WTC11 (cell line): ENCODE results near the gene SMYD3. TPM values are rescaled to one million over a fixed set of nuclear protein-coding genes. Genes with fewer than 3 reads are reported as not detected.

Experiments
- ATAC-seq: fragments of 200-7000 bp; cut with Tn5 transposase; 2 replicates; pipeline ENCODE4 v1.10.0; 2021; ENCODE audit warnings: mild to moderate bottlenecking, moderate library complexity
- CTCF ChIA-PET: fragments of 300-600 bp; sonication (Branson Sonifier 250); formaldehyde crosslinking; loops from one replicate; lab custom pipeline; 2021; ENCODE audit warnings: antibody characterized with exemption; lab: Charles Lee
- POLR2A ChIA-PET: fragments of 350-600 bp; sonication (Branson Sonifier 250); formaldehyde crosslinking; loops from one replicate; lab custom pipeline; 2021; ENCODE audit warnings: antibody characterized with exemption; lab: Charles Lee
- DNase-seq: peaks from one replicate; pipeline ENCODE4 v3.0.0; 2021; ENCODE audit warnings: low spot score
- H3K27ac Mint-ChIP-seq: 2 replicates; pipeline ENCODE4 v1.8.0; 2021; ENCODE audit warnings: mixed read lengths
- H3K27me3 Mint-ChIP-seq: 2 replicates; pipeline ENCODE4 v1.8.0; 2021; ENCODE audit warnings: low read depth, mild to moderate bottlenecking, moderate library complexity, mixed read lengths
- H3K36me3 Mint-ChIP-seq: 2 replicates; pipeline ENCODE4 v1.8.0; 2021; ENCODE audit warnings: mixed read lengths
- H3K4me1 Mint-ChIP-seq: 2 replicates; pipeline ENCODE4 v1.8.0; 2022; ENCODE audit warnings: mixed read lengths
- H3K4me3 Mint-ChIP-seq: 2 replicates; pipeline ENCODE4 v1.8.0; 2021; ENCODE audit warnings: mild to moderate bottlenecking, moderate library complexity, mixed read lengths
- H3K9me3 Mint-ChIP-seq: 2 replicates; pipeline ENCODE4 v1.8.0; 2021; ENCODE audit warnings: mixed read lengths
- NFYB ChIP-seq: sonication (generic); formaldehyde crosslinking; conservative IDR thresholded peaks from 2 replicates; pipeline ENCODE4 v1.8.0; 2022; ENCODE audit warnings: low read depth, missing genetic modification reagents
- NR1H2 ChIP-seq: sonication (generic); formaldehyde crosslinking; IDR thresholded peaks from 2 replicates; pipeline ENCODE4 v1.9.0; 2021; ENCODE audit warnings: mild to moderate bottlenecking, moderate library complexity, missing genetic modification reagents
- PRRX2 ChIP-seq: fragments of 250-450 bp; sonication (Bioruptor Pico); IDR thresholded peaks from 2 replicates; pipeline ENCODE4 v1.8.0; 2021; ENCODE audit warnings: mild to moderate bottlenecking
- SP1 ChIP-seq: sonication (generic); formaldehyde crosslinking; conservative IDR thresholded peaks from 2 replicates; pipeline ENCODE4 v1.8.1; 2022; ENCODE audit warnings: missing genetic modification reagents
- TEAD4 ChIP-seq: sonication (generic); formaldehyde crosslinking; IDR thresholded peaks from 2 replicates; pipeline ENCODE4 v1.8.0; 2022; ENCODE audit warnings: mild to moderate bottlenecking, missing genetic modification reagents
- TP53 ChIP-seq: sonication (generic); formaldehyde crosslinking; IDR thresholded peaks from 2 replicates; pipeline ENCODE4 v1.8.1; 2023; ENCODE audit warnings: mild to moderate bottlenecking, missing genetic modification reagents
- ZNF138 ChIP-seq: sonication (generic); formaldehyde crosslinking; conservative IDR thresholded peaks from 2 replicates; pipeline ENCODE4 v1.8.1; 2022; ENCODE audit warnings: mild to moderate bottlenecking, moderate library complexity, missing genetic modification reagents
- ZNF317 ChIP-seq: sonication (generic); formaldehyde crosslinking; IDR thresholded peaks from 2 replicates; pipeline ENCODE4 v1.8.1; 2023; ENCODE audit warnings: low read depth, mild to moderate bottlenecking, moderate library complexity, missing genetic modification reagents, borderline replicate concordance
- ZNF396 ChIP-seq: fragments of 250-450 bp; sonication (Bioruptor Pico); IDR thresholded peaks from 2 replicates; pipeline ENCODE4 v1.8.0; 2021; ENCODE audit warnings: mild to moderate bottlenecking, moderate library complexity, borderline replicate concordance
- ZNF416 ChIP-seq: fragments of 250-450 bp; sonication (Bioruptor Pico); IDR thresholded peaks from 2 replicates; pipeline ENCODE4 v1.9.0; 2021; ENCODE audit warnings: mild to moderate bottlenecking, inconsistent platforms
- ZNF423 ChIP-seq: fragments of 250-450 bp; sonication (Bioruptor Pico); IDR thresholded peaks from 2 replicates; pipeline ENCODE4 v2.1.2; 2022; ENCODE audit warnings: mild to moderate bottlenecking, moderate library complexity
- total RNA-seq: library from RNA; stranded (reverse); gene quantifications from 3 replicates; pipeline ENCODE4 v1.2.3, GENCODE V29; 2021
- TF ChIP-seq, protein P1 (sequence below): fragments of 250-450 bp; sonication (Bioruptor Pico); IDR thresholded peaks from 2 replicates; pipeline ENCODE4 v1.8.0; 2021; ENCODE audit warnings: mild to moderate bottlenecking
- TF ChIP-seq, protein P2 (sequence below): sonication (generic); formaldehyde crosslinking; IDR thresholded peaks from 2 replicates; pipeline ENCODE4 v1.8.1; 2023; ENCODE audit warnings: mild to moderate bottlenecking, missing genetic modification reagents, moderate library complexity
- TF ChIP-seq, protein P3 (sequence below): sonication (generic); formaldehyde crosslinking; IDR thresholded peaks from 2 replicates; pipeline ENCODE4 v1.8.0; 2022; ENCODE audit warnings: mild to moderate bottlenecking, missing genetic modification reagents
- TF ChIP-seq, protein P4 (sequence below): fragments of 200-600 bp; IDR thresholded peaks from 2 replicates; pipeline ENCODE4 v1.8.0; 2022; ENCODE audit warnings: antibody characterized with exemption
- TF ChIP-seq, protein P5 (sequence below): sonication (generic); formaldehyde crosslinking; IDR thresholded peaks from 2 replicates; pipeline ENCODE4 v1.8.0; 2022; ENCODE audit warnings: mild to moderate bottlenecking, missing genetic modification reagents
- TF ChIP-seq, protein P6 (sequence below): fragments of 250-450 bp; sonication (Bioruptor Pico); IDR thresholded peaks from 2 replicates; pipeline ENCODE4 v2.1.2; 2022; ENCODE audit warnings: mild to moderate bottlenecking, moderate library complexity
- TF ChIP-seq, protein P7 (sequence below): fragments of 250-450 bp; sonication (Bioruptor Pico); IDR thresholded peaks from 2 replicates; pipeline ENCODE4 v1.9.0; 2021; ENCODE audit warnings: moderate library complexity, mild to moderate bottlenecking, inconsistent platforms, borderline replicate concordance
- TF ChIP-seq, protein P8 (sequence below): fragments of 250-450 bp; sonication (Bioruptor Pico); IDR thresholded peaks from 2 replicates; pipeline ENCODE4 v1.9.0; 2021; ENCODE audit warnings: mild to moderate bottlenecking, borderline replicate concordance
- TF ChIP-seq, protein P9 (sequence below): sonication (generic); formaldehyde crosslinking; IDR thresholded peaks from 2 replicates; pipeline ENCODE4 v1.8.1; 2022; ENCODE audit warnings: mild to moderate bottlenecking, missing genetic modification reagents, moderate library complexity, borderline replicate concordance
- TF ChIP-seq, protein P10 (sequence below): sonication (generic); formaldehyde crosslinking; IDR thresholded peaks from 2 replicates; pipeline ENCODE4 v1.8.1; 2022; ENCODE audit warnings: missing genetic modification reagents, borderline replicate concordance

The SMYD3 gene
- total RNA-seq, 1 experiment from 2014 or later, result 21.4 TPM

DNA sequence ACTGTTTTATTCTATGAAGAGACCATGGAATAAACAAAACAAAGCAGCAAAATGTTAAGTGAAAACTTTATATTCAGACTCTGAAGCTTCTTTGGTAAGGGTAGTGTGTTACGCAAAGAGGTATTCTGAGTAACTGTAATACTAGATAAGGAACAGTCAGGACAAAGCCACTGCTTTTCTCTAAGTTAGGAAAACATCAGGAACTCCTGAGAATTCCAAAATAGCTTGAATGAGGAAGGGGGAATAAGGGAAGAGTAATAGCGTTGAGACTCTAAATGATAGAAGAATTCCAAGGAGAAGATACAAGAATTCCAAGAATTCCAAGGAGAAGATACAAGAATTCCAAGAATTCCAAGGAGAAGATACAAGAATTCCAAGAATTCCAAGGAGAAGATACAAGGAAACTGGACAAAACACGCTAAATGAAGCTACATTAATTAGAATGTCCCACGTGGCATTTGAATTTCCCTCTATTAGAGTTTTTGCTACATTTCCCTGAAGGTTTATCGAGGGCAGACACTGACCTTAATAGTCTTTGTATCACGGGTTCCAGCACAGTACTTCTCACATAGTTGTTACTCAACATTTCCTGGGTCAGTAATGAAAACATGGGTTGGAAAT lies 71.5 kb downstream of the SMYD3 start:
- Mint-ChIP-seq H3K36me3 (peaks cover 11% of the 10 kb centered on the region), H3K9me3 (peaks cover 13% of the 10 kb centered on the region), H3K4me1 (peaks cover 55% of the 10 kb centered on the region), H3K27ac (peak overlapping the region; percentile 83), H3K27me3 (no peaks in the 10 kb centered on the region), H3K4me3 (no peak overlapping the region)
- CTCF ChIA-PET, result interaction anchor here (0.6 to 1.3 kb wide), 2 partner anchors 17 to 19 kb away, joined by 3 to 4 read pairs; no protein-coding TSS in a partner anchor
- POLR2A ChIA-PET, result no interaction called here
- ATAC-seq (peak; percentile 63), DNase-seq (no peak)
- TF ChIP-seq, protein P1, sequence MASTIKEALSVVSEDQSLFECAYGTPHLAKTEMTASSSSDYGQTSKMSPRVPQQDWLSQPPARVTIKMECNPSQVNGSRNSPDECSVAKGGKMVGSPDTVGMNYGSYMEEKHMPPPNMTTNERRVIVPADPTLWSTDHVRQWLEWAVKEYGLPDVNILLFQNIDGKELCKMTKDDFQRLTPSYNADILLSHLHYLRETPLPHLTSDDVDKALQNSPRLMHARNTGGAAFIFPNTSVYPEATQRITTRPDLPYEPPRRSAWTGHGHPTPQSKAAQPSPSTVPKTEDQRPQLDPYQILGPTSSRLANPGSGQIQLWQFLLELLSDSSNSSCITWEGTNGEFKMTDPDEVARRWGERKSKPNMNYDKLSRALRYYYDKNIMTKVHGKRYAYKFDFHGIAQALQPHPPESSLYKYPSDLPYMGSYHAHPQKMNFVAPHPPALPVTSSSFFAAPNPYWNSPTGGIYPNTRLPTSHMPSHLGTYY (CRISPR knock-in tag), result peak; percentile 56; the same call in 1 of the 2 replicates
- TF ChIP-seq ZNF416 (CRISPR knock-in tag), result no peak
- peak; percentile 73; the same call in 1 of the 2 replicates for TF ChIP-seq PRRX2 (CRISPR knock-in tag)
- TF ChIP-seq, protein P2, sequence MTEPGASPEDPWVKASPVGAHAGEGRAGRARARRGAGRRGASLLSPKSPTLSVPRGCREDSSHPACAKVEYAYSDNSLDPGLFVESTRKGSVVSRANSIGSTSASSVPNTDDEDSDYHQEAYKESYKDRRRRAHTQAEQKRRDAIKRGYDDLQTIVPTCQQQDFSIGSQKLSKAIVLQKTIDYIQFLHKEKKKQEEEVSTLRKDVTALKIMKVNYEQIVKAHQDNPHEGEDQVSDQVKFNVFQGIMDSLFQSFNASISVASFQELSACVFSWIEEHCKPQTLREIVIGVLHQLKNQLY (CRISPR knock-in tag), result no peak
- TF ChIP-seq, protein P3, sequence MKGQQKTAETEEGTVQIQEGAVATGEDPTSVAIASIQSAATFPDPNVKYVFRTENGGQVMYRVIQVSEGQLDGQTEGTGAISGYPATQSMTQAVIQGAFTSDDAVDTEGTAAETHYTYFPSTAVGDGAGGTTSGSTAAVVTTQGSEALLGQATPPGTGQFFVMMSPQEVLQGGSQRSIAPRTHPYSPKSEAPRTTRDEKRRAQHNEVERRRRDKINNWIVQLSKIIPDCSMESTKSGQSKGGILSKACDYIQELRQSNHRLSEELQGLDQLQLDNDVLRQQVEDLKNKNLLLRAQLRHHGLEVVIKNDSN, result no peak
- TF ChIP-seq ZNF138, result no peak
- TF ChIP-seq, protein P4, sequence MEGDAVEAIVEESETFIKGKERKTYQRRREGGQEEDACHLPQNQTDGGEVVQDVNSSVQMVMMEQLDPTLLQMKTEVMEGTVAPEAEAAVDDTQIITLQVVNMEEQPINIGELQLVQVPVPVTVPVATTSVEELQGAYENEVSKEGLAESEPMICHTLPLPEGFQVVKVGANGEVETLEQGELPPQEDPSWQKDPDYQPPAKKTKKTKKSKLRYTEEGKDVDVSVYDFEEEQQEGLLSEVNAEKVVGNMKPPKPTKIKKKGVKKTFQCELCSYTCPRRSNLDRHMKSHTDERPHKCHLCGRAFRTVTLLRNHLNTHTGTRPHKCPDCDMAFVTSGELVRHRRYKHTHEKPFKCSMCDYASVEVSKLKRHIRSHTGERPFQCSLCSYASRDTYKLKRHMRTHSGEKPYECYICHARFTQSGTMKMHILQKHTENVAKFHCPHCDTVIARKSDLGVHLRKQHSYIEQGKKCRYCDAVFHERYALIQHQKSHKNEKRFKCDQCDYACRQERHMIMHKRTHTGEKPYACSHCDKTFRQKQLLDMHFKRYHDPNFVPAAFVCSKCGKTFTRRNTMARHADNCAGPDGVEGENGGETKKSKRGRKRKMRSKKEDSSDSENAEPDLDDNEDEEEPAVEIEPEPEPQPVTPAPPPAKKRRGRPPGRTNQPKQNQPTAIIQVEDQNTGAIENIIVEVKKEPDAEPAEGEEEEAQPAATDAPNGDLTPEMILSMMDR, result no peak
- peak; percentile 32; the same call in 1 of the 2 replicates for TF ChIP-seq ZNF396 (CRISPR knock-in tag)
- TF ChIP-seq, protein P5, sequence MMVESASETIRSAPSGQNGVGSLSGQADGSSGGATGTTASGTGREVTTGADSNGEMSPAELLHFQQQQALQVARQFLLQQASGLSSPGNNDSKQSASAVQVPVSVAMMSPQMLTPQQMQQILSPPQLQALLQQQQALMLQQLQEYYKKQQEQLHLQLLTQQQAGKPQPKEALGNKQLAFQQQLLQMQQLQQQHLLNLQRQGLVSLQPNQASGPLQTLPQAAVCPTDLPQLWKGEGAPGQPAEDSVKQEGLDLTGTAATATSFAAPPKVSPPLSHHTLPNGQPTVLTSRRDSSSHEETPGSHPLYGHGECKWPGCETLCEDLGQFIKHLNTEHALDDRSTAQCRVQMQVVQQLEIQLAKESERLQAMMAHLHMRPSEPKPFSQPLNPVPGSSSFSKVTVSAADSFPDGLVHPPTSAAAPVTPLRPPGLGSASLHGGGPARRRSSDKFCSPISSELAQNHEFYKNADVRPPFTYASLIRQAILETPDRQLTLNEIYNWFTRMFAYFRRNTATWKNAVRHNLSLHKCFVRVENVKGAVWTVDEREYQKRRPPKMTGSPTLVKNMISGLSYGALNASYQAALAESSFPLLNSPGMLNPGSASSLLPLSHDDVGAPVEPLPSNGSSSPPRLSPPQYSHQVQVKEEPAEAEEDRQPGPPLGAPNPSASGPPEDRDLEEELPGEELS (CRISPR knock-in tag), result no peak
- peak; percentile 97 for TF ChIP-seq TEAD4 (CRISPR knock-in tag)
- TF ChIP-seq, protein P6, sequence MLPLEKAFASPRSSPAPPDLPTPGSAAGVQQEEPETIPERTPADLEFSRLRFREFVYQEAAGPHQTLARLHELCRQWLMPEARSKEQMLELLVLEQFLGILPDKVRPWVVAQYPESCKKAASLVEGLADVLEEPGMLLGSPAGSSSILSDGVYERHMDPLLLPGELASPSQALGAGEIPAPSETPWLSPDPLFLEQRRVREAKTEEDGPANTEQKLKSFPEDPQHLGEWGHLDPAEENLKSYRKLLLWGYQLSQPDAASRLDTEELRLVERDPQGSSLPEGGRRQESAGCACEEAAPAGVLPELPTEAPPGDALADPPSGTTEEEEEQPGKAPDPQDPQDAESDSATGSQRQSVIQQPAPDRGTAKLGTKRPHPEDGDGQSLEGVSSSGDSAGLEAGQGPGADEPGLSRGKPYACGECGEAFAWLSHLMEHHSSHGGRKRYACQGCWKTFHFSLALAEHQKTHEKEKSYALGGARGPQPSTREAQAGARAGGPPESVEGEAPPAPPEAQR (CRISPR knock-in tag), result no peak
- no peak for TF ChIP-seq NR1H2 (CRISPR knock-in tag)
- TF ChIP-seq, protein P7, sequence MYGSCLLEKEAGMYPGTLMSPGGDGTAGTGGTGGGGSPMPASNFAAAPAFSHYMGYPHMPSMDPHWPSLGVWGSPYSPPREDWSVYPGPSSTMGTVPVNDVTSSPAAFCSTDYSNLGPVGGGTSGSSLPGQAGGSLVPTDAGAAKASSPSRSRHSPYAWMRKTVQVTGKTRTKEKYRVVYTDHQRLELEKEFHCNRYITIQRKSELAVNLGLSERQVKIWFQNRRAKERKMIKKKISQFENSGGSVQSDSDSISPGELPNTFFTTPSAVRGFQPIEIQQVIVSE, result no peak
- no peak for TF ChIP-seq ZNF317 (CRISPR knock-in tag)
- no peak for TF ChIP-seq NFYB (CRISPR knock-in tag)
- TF ChIP-seq, protein P8, sequence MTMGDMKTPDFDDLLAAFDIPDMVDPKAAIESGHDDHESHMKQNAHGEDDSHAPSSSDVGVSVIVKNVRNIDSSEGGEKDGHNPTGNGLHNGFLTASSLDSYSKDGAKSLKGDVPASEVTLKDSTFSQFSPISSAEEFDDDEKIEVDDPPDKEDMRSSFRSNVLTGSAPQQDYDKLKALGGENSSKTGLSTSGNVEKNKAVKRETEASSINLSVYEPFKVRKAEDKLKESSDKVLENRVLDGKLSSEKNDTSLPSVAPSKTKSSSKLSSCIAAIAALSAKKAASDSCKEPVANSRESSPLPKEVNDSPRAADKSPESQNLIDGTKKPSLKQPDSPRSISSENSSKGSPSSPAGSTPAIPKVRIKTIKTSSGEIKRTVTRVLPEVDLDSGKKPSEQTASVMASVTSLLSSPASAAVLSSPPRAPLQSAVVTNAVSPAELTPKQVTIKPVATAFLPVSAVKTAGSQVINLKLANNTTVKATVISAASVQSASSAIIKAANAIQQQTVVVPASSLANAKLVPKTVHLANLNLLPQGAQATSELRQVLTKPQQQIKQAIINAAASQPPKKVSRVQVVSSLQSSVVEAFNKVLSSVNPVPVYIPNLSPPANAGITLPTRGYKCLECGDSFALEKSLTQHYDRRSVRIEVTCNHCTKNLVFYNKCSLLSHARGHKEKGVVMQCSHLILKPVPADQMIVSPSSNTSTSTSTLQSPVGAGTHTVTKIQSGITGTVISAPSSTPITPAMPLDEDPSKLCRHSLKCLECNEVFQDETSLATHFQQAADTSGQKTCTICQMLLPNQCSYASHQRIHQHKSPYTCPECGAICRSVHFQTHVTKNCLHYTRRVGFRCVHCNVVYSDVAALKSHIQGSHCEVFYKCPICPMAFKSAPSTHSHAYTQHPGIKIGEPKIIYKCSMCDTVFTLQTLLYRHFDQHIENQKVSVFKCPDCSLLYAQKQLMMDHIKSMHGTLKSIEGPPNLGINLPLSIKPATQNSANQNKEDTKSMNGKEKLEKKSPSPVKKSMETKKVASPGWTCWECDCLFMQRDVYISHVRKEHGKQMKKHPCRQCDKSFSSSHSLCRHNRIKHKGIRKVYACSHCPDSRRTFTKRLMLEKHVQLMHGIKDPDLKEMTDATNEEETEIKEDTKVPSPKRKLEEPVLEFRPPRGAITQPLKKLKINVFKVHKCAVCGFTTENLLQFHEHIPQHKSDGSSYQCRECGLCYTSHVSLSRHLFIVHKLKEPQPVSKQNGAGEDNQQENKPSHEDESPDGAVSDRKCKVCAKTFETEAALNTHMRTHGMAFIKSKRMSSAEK (CRISPR knock-in tag), result no peak
- TF ChIP-seq, protein P9, sequence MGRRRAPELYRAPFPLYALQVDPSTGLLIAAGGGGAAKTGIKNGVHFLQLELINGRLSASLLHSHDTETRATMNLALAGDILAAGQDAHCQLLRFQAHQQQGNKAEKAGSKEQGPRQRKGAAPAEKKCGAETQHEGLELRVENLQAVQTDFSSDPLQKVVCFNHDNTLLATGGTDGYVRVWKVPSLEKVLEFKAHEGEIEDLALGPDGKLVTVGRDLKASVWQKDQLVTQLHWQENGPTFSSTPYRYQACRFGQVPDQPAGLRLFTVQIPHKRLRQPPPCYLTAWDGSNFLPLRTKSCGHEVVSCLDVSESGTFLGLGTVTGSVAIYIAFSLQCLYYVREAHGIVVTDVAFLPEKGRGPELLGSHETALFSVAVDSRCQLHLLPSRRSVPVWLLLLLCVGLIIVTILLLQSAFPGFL (CRISPR knock-in tag), result no peak
- no peak for TF ChIP-seq TP53 (CRISPR knock-in tag)
- no peak for TF ChIP-seq ZNF423 (CRISPR knock-in tag)
- TF ChIP-seq, protein P10, sequence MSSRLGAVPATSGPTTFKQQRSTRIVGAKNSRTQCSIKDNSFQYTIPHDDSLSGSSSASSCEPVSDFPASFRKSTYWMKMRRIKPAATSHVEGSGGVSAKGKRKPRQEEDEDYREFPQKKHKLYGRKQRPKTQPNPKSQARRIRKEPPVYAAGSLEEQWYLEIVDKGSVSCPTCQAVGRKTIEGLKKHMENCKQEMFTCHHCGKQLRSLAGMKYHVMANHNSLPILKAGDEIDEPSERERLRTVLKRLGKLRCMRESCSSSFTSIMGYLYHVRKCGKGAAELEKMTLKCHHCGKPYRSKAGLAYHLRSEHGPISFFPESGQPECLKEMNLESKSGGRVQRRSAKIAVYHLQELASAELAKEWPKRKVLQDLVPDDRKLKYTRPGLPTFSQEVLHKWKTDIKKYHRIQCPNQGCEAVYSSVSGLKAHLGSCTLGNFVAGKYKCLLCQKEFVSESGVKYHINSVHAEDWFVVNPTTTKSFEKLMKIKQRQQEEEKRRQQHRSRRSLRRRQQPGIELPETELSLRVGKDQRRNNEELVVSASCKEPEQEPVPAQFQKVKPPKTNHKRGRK, result no peak
- TF ChIP-seq SP1, result no peak
